A549 (cell line): ENCODE measurements around the gene LSM3.

ENCODE experiments used
- EP300 ChIP-seq, 2 experiments: fragments of >200 bp; sonication (Bioruptor Twin); formaldehyde crosslinking; IDR thresholded peaks; 2 replicates in 1 of 2; 3 replicates in 1 of 2; pipeline ENCODE4 v1.6.1; 2016 to 2017
- ESRRA ChIP-seq: fragments of 150-350 bp; IDR thresholded peaks from 2 replicates; pipeline ENCODE4 v1.6.1; 2014; ENCODE audit warnings: mild to moderate bottlenecking, low read length, borderline replicate concordance
- POLR2A ChIP-seq: IDR thresholded peaks from 2 replicates; pipeline ENCODE4 v1.6.1; 2012; ENCODE audit warnings: mild to moderate bottlenecking, low read length
- POLR2AphosphoS2 ChIP-seq: conservative IDR thresholded peaks from 2 replicates; pipeline ENCODE4 v1.6.1; 2012; ENCODE audit warnings: low read length, improper control_type of control experiment, inconsistent platforms
- TF ChIP-seq, protein P1 (sequence below): fragments of >200 bp; sonication (Bioruptor Twin); formaldehyde crosslinking; IDR thresholded peaks from 3 replicates; pipeline ENCODE4 v1.5.1; 2016

- TF ChIP-seq EP300 (IDR thresholded peaks at IDR 0.05), result no peak
- no peak for TF ChIP-seq ESRRA
- TF ChIP-seq, protein P1, sequence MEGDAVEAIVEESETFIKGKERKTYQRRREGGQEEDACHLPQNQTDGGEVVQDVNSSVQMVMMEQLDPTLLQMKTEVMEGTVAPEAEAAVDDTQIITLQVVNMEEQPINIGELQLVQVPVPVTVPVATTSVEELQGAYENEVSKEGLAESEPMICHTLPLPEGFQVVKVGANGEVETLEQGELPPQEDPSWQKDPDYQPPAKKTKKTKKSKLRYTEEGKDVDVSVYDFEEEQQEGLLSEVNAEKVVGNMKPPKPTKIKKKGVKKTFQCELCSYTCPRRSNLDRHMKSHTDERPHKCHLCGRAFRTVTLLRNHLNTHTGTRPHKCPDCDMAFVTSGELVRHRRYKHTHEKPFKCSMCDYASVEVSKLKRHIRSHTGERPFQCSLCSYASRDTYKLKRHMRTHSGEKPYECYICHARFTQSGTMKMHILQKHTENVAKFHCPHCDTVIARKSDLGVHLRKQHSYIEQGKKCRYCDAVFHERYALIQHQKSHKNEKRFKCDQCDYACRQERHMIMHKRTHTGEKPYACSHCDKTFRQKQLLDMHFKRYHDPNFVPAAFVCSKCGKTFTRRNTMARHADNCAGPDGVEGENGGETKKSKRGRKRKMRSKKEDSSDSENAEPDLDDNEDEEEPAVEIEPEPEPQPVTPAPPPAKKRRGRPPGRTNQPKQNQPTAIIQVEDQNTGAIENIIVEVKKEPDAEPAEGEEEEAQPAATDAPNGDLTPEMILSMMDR, result no peak
- no peak for TF ChIP-seq POLR2A
- TF ChIP-seq POLR2AphosphoS2, result no peak
Measured at GRCh38 chr3:14236902-14237301, 58.3 kb downstream of the LSM3 start.
